Left hindlimb (tissue), 1 donor: Measurements from ENCODE around the gene AQP2.

Source experiments
- DNase-seq: peaks from one replicate; pipeline ENCODE4 v3.0.0-alpha.2; 2018

Gene AQP2

DNA sequence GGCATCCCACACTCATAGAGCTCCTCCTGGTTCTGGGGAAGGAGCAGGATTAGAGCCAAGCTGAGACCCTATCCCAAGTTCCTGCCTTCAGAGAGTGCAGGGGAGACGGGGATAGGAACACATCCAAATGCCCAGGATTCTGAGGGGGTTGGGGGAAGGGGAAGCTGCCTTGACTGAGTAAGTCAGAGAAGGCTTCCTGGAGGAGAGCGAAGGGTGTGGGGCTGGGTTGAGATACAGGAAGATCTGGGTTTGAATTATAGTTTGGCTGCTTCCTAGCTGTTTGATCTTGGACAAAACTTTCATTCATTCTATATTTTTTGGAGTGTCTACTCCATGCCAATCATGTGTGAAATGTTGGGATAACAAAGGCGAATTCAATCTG lies 8.0 kb upstream of the AQP2 start:
- DNase-seq, result no peak

GRCh38 chr12:49942921-49943624 lies 7.5 kb upstream of the AQP2 start:
- no peak for DNase-seq

GRCh38 chr12:49943625-49943960 lies 6.9 kb upstream of the AQP2 start:
- DNase-seq, result no peak

GRCh38 chr12:49944046-49944445 lies 6.5 kb upstream of the AQP2 start:
- no peak for DNase-seq

GRCh38 chr12:49944718-49945117 lies 5.8 kb upstream of the AQP2 start:
- no peak for DNase-seq

DNA sequence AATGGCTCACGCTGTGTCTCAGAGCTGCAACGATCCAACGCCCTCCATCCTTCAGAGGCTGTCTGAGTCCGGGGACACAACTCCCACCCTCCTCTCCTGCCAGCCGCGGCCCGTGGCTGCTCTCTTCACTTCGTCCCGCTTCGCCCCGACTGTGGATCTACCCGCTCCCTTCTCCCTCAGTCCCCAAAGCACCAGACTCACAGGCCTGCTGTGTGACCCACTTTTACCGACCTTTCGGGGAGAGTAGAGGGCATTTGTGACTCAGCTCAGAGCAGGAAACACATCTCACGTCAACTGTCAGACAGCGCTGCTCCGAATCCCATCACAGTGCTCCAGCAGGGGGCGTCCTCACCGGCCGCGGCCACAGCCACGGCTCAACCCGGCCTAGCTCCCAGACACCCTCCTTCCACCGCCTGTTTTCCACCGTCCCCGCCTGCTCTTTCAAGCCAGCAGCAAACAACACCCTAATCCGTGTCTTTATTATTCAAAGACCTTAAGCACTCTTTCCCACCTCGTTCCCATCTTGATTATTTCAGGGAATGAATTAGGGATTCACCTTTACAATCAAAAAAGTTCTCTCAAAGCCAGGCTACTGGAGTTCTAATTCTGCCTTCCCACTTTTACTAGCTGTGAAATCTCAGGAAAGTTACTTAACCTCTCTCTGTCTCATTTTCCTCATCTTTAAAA lies 5.0 kb upstream of the AQP2 start:
- DNase-seq, result peak; percentile 78

- DNase-seq, result no peak
These were observed 4.5 kb upstream of the AQP2 start for GRCh38 chr12:49946086-49946485.

- no peak for DNase-seq
These were observed 4.0 kb upstream of the AQP2 start for GRCh38 chr12:49946497-49946896.

GRCh38 chr12:49947593-49948226 lies 2.8 kb upstream of the AQP2 start:
- no peak for DNase-seq

DNA sequence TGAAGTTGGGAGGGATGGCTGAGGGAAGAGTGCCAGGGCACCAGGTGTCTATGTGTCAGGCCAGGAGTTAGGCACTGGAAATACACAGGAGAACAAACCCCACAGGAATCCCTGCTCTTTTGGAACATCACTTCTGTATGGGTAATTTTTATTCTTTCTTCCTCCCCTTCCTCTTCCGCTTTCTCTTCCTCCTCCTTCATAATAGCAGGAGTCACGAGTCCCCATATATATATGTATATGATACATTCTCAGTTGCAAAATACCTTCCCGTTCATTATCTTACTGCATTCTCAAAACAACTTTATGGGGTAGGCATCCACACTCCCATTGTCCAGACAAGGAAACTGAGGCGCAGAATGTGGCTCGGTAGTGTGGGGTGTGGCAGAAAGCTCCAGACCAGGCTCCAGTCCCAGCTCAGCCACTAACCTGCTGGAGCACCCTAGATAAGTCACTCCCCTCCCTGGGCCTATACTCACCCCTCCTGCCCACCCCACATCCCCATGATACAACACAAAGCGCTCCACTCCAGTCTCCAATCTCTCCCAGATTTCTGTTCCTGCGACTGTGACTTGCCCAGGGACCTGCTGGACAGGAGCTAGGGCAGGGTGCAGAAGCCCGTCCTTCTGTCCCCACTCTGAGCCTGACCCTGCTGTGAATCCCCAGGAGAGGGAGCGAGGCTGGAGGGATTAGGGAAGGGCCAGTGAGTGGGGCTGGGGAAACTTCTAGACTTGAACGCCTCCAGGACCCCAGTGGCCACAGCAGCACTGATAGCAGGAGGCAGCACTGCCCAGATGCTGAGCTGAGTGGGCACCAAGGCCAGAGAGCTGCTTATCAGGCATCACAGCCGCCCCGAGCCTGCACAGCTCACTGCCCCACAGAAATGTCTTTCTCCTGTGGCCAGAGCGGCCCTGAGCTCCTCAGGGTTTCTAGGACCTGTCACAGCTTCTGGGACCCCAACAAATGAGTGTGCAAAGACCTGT lies 1.4 kb upstream of the AQP2 start:
- DNase-seq, result no peak

DNA sequence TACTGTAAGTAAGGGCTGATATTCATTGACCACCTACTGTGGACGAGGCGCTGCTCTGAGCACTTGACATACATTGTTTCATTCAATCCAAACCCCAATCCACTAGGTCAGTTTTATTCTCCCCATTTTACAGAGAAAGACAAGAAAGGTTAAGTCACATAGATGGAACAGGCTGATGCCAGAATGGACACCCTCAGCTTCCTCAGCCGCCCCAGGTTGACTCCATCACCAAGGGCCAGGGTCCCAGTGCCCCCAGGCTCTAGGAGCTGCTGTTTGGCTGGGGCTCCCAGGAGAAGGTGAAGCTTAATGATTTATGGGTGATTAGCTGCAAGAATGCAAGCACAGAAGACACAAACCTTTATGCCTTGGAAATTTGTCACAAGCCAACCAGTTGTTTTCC lies 671 bp upstream of the AQP2 start:
- DNase-seq, result no peak

GRCh38 chr12:49951411-49952240 lies 1.1 kb downstream of the AQP2 start:
- peak; percentile 16 for DNase-seq

GRCh38 chr12:49952391-49953055 lies 2.0 kb downstream of the AQP2 start:
- peak; percentile 3 for DNase-seq

DNA sequence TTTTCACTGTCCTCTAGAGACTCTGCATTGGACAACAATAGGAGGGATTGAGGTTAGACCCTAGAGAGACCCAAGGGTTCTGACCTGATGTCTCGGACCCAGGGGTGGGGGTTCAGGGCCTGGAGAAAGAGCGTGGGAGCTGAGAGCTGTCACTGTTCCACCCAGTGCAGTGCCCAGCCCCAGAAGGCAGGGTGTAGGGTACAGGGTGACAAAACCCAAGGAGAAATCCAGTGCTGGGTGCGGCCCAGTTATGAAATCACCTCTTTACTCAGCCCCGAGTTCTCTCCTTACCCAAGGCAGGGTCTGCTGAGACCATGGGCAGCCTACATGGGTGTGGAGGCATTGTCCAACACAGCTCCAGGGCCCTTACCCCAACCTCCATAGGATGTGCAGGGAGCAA lies 2.6 kb downstream of the AQP2 start:
- peak; percentile 20 for DNase-seq

DNA sequence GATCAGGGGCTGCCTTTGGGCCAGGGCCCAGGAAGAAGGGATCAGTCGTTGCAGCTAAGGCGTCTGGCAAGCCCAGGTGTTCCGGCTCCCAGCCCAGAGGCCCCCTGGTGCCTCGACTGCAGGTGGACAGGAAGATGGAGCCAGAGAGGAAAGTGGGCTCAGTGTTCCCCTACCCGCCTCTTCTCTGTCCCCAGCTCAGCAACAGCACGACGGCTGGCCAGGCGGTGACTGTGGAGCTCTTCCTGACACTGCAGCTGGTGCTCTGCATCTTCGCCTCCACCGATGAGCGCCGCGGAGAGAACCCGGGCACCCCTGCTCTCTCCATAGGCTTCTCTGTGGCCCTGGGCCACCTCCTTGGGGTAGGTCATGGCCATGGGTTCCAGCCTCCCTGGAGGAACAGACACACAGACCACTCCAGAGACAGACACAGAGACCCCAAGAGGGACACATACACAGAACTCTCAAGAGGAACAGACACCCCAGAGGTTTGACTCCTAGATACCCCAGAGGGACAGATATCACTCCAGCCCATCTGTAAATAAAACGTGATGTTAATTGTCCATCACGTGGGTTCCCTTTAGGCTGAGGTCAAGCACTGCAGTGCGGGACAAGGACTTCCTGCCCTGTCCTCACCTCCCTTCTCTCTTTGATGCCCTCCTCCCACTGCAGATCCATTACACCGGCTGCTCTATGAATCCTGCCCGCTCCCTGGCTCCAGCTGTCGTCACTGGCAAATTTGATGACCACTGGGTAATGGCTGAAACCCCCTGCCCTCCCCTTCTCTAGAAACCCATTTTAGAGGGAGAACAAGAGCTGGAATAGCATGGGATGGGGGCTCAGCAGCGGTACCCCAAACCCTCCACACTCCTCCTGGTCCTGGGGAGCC lies 3.7 kb downstream of the AQP2 start:
- peak; percentile 20 for DNase-seq

- no peak for DNase-seq
These were observed 4.6 kb downstream of the AQP2 start for GRCh38 chr12:49954863-49955830.

DNA sequence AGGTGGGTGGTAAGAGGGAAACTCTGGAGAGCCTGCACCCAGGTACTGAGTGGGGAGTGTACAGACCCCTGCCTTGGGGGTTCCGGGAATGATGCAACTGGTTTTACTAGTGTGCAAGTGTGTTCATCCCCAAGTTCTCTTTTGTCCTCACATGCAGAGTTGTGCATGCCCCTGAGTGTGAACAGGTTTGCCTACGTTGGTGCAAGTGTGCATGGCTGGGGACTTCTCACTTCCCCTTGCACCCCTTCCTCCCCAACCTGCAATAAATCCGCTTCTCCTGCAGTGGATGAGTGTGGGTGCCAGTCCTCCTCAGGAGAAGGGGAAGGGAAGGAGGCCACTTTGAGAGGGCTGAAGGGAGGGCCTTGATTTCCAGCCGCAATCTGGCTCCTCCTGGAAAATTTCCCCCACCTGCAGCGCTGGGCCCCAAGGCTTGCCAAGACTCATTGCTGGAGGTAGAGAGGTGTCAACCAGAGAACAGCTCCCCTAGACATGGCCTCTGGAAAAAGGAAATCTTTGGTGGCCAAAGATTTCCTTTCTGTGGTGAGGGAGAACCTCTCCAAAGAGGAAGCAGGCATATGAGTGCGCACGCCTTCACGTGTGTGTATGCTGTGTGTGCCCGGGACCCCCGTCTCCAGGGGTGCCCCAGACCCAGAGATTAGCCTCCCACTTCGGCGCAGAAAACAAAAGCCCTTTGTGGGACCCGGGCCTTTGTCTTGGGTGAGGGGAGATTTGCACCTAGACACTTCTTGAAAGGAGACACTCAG lies 5.5 kb downstream of the AQP2 start:
- peak; percentile 21 for DNase-seq
